GM21423 (cell line): ENCODE measurements around the gene TOMM7.
"Not testable (repeated sequence)": the region's sequence is repeated elsewhere in the genome, so short reads cannot be mapped to it uniquely, and the experiment has no call there.

ENCODE experiments used
- ATAC-seq: cut with Tn5 transposase; IDR thresholded peaks from one replicate; pipeline ENCODE4 v1.9.1; 2021; ENCODE audit warnings: mild to moderate bottlenecking, moderate library complexity; ENCODE audit not compliant: unreplicated experiment

The TOMM7 gene

DNA sequence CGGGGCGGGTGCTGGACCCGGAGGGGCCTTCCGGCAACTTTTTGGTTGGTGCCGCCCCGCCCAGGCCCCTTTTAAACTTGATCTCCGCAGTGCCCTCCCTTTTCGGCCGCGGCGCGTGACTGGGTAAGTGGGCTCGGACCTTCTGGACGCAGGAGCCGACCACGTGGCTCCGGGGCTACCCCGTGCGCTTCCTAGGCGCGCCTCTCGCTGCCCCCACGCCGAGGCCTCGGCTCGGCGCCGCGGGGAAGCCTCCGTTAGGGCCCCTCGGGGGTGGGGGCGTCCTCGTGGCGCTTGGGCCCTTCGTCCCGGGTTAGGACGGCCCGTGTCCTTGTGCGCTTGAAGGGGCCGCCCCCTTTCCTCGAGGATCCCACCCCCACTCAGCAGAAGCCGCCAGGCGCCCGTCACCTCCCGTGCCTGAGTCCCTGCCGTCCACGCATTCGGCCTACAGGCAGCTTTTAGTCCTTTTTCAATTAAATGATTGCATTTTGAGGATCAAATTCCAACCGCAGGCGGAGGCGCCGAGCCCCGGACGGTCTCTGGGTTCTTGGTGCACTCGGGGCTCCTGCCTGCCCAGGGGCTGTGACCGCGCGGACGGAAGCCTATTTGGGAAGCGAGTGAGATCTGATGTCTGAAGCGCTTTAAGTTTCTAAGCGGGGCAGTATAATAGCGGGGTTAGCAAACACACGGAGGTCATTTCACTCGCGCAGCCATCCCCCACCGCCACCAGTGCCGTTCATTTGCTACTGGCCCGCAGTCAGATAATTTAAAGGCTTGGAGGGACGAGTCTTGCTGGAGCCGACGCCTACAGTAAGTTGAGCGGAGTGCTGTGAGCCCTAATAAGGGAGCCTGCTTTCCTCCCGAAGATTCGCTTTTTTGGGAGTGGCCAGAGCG lies 31.8 kb upstream of the TOMM7 start:
- ATAC-seq: peak; percentile 85

DNA sequence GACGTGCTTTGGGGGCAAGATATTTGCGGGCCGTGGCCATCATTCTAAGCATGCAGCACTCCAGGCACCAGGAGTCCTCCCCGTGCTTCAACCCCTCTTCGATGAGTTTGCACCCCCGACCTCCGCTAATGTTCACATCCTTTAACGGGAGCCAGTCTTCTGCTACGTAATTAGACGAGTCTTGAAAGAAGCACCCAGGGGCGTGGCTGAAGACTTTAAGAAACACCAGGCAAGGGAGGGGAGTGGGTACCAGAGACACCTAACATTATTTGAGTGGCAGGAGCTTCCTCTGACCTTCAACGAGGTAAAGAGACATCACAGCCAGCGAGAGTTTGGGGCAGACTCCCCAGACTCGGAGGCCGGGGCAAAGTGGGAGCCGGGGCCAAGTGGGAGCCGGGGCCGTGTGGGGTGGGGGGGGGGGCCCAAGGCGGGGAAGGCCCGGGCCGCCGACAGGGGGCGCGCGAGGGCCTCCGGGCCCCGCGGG lies 31.1 kb upstream of the TOMM7 start:
- peak; percentile 20 for ATAC-seq

DNA sequence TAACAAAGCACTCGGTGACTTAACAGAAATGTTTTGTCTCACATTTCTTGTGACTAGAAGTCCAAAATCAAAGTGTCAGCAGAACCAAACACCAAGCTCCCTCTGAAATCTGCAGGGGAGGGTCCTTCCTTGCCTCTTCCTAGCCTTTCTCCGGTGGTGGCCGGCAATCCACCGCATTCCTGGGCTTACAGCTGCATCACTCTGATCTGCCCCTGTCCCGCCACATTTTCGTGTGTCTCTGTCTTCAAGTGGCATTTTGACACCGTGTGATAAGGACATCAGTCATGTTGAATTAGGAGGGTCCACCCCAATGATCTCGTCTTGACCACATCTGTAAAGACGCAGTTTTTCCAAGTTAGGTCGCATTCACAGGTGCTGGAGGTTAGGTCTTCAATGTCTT lies 30.5 kb upstream of the TOMM7 start:
- ATAC-seq: no peak

DNA sequence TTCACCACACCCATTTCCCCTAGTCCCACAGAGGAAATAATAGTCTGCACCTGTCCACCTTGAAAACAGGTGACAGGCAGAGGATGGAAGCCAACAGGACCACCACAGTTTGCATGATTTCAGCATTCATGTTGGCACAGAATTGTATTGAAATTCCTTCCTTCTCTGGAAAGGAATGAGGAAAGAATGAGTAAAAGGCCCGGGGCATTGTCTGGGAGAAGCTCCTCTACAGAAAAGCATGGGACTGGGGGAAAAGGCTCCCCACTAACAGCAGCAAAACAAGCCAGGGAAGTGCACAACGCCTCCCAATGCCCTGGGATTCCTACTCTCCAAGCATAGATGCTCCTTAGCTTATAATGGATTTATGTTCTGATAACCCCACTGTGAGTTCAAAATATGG lies 28.5 kb upstream of the TOMM7 start:
- no peak for ATAC-seq

DNA sequence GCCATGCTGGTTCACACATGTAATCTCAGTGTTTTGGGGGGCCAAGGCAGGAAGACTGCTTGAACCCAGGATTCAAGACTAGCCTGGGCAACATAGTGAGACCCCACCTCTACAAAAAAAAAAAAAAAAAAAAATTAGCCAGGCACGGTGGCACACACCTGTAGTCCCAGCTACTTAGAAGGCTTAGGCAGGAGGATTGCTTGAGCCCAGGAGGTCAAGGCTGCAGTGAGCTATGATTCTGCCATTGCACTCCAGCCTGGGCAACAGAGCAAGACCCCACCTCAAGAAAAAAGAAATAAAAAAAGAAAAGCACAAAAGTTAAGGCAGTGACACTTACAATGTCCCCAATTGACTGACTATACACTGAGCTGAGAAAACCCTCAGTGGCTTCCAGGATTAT lies 27.7 kb upstream of the TOMM7 start:
- ATAC-seq: not testable (repeated sequence)

DNA sequence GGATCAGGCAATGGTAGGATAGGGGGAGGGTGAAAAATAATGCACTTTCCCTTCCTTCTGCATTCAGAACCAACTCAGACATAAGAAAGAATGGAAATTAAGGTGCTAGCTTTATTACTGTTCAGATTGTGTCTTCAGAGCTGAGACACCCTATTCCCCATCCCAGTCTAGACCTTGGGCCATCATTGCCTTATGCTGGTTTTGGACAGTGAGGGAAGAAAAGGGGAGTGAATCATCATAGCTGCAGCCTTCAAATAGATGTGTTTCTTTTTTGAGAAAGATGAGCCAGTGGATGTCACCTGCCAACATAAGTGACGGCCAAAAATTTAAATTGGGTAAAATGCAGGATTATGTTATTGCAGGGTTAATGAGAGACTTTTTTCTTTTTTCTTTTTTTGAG lies 27.0 kb upstream of the TOMM7 start:
- ATAC-seq: no peak

DNA sequence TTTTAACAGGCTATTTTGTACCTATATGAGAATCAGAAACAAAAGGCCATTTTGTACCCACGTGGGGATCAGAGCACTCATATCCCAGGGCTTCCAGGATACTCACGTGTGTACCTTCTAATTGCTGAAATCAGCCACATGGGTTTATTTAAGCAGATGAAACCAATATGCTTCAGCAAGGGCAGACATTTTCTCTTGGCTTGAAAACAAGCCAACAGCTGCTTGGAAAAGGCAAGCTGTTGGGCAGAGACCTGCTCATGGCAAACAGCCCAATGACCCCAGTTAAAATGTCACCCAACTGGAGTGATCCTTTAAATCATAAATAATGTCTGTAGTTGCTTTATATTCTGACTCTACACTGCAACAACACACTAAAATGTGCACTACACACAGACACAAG lies 26.5 kb upstream of the TOMM7 start:
- ATAC-seq: no peak

DNA sequence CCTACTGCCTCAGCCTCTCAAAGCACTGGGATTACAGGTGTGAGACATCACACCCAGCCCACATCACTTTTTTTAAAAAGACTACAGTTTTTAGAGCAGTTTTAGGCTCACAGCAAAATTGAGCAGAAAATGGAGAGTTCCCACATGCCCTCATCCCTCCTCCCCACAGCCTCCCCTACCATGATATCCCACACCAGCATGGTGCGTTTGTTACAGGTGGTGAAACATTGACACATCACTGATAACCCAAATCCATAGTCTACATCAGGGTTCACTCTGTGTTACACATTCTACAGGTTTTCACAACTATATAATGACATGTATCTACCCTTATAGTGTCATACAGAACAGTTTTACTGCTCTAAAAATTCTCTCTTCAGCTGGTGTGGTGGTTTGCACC lies 24.3 kb upstream of the TOMM7 start:
- ATAC-seq: no peak

DNA sequence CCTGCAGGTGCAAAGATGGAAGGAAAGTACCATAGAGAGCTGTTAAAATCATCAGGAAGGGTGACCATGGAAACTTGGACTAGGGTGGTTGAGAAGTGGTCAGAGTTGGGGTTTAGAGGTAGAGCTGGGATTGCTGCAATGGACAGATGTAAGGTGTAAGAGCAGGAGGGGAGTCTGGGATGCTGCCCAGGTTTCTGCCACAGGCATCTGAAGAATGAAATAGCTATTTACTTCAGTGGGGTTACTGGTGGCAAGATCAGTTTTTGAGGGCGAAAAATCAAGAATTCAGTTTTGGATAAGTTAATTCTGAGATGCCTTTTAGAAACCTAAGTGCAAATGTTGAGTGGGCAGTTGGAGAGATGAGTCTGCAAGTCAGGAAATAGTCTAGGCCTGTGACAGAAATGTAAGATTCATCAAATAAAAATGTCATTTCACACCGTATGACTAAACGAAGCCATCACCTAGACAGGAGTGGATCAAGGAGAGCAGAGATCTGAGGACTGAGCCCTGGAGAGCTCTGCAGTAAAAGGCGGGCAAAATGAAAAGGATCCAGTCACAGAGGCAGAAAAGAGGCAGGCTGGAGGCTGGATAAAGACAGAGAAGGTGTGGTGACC lies 22.7 kb upstream of the TOMM7 start:
- ATAC-seq: no peak

DNA sequence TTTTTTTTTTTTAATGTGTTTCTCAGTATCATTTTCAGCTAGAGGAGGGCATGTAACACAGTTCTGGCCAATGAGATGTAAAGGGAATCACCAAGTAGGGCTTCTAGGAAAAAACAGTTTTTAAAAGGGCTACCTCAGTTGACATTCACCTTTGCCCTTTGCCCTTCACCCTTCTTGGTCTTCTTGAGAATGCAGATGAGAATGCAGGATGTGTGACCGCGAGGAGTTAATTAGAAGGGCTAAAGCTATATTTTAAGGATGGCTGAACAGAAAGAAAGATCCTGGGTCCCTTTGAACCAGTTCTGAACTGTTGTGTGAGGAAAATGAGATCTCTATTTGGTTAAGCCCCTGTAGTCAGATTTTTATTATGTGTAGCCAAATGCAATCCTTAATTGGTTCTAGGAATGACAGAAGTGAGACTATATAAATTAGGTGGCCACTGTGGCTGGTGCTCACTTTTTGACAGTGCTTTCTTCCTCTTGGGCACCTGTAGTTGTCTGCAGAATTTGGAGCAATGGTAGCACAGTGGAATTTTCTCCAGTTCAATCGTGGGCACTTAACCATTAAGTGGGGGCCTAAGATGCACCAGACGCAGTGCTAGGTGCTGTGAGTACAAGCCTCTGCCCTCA lies 21.1 kb upstream of the TOMM7 start:
- no peak for ATAC-seq

DNA sequence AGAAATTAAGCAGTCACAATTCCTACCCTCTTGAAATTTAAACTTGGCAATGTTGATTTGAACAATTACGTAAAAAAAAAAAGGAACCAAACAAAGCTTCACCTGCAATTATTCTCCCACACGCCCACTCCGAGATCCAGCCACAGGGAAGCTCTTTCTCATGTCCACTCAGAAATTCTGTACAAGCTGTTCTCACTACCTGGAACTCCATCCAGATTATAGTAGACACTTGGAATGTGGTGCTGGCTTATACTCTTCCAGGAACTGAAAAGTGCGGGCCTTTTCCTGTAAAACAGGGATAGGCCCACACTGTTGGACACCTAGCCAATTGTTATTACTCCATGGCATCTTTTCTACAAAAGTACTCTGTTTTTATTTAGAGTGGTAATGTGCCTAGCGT lies 20.3 kb upstream of the TOMM7 start:
- ATAC-seq: no peak

DNA sequence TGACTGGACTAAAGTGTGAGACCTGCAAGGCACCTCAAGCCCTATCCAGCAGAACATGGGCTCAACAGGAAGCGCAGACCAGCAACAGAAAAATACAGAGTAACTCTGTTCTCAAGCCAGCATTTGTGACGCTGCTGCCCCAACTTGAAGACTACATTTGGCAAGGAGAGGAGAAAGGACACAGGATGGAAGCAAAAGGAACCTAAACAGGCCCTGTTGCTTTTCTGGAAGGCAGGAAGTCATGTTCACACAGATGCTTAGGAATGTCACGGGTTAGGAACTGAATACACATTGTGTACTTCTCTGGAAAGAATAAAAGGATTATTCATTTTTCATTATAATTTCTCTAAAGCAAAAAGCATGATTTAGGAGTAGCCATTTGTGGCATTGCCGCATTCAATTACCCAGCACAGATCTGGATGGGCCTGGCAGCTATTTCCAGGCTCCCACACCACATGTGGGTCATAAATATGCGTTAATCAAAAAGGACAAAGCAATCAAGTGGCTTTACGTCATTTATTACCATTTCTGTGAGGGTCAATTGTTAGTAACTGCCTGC lies 19.8 kb upstream of the TOMM7 start:
- ATAC-seq: no peak

DNA sequence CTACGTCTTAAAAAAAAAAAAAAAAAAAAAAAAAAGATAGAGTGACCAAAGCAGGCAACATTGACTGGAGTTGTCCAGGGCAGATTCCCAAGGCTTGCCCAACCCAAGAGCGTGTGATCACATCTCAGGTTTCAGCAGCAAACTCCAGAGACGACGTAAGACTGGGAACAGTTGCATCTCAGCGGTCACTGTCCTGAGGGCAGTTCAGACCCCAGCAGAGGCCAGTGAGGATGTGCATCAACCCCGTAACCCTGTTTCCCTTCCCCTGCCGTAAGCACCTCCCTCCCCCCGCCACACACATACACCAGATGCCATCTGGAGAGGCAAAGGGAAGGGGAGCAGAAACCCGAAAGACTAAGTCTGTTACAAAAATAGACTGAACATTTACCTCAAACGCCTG lies 19.3 kb upstream of the TOMM7 start:
- ATAC-seq: no peak

DNA sequence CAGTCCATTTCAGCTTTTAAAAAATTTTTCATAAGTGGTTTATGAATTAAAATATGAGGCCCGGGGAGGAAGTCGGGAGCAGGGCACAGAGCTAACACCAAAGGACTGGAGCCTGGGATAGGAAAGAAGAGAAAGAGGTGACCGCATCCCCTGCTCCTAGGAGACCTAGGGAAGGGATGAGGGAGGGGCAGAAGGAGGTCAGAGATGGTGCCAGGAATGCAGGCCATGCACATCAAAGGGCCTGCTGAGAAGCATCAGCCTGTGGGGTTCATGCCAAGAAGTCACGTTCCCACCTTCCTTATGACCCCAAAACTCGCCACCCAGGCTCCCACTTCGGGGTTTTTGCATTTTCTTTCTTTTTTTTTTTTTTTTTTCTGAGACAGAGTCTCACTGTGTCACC lies 14.7 kb upstream of the TOMM7 start:
- no peak for ATAC-seq

DNA sequence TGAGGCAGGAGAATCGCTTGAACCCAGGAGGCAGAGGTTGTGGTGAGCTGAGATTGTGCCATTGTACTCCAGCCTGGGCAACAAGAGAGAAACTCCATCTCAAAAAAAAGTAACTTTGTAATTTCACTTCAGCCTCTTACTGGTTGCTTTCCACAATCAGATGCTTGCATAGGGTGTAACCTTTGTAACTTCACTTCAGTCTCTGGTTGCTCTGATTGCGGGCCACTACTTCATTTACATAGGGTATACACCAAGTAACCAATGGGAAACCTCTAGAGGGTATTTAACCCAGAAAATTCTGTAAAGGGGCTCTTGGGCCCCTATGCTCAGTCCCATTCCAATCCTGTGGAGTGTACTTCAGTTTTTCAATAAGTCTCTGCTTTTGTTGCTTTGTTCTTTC lies 13.9 kb upstream of the TOMM7 start:
- ATAC-seq: not testable (repeated sequence)

DNA sequence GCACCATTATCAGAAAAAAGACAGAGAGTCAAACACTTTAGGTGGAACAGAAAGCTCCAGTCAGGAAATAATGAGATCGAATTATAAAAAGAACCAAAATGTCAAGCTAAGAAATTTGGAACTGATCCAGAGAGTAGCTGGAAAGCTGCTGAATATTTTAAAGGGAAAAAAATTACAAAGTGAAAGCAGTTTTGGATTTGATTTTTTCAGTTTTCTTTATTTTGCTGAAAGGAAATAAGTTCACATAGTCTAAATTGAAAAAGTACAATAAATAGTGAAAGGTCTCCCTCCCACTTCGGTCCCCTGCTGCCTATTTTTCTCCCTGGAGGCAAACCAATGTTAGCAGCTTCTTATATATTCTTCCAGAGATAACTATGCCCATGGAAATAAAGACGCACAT lies 11.3 kb upstream of the TOMM7 start:
- no peak for ATAC-seq

DNA sequence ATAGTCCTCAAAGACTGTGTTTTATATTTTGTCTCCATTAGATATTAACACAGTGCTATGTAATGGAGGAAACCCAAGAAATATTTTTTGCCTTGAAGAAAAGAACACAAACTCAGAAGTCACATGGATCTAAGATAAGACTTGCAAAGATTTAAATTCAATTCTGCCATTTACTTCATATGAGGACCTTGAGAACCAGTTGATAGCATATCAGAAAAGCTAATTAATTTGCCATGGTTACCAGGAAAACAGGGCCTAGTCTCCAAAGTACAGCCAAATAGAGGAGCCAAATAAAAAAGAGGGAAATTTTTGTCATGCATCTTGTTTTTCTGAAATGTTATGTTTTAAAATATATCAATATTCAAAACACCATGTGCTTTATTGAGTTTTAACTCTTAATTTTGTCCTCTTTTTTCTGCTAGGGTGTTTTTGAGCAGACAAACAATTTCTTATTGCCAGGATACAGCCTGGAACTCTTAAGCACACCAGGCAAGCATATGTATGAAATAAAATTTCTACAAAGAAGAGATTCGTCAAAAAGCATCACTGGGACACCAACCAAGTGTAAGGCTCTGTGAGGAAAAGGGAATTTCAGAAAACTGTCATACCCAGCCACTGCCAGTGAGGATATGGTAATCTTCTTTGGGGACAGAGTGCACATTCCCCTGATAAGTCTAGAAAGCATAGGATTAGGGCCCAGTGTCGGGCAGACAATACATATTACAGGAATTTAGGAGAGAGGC lies 10.6 kb upstream of the TOMM7 start:
- no peak for ATAC-seq

DNA sequence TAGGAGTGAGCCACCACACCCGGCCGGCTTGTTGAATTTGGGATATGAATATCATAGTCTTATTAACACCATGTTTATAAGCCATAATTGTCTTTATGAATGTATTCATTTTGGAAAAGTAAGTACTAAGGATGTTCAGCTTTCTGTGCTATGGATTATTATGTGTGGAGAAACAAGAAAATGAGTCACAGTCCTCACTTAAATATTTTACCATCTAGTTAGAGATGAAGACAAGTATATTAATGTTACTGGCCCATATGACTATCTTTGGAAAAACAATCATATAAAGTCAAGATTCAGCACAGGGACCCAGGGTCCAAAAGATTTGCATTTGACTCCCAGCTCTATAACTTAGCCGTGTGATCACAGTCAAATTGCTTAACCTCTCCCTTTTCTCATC lies 9.8 kb upstream of the TOMM7 start:
- ATAC-seq: no peak

DNA sequence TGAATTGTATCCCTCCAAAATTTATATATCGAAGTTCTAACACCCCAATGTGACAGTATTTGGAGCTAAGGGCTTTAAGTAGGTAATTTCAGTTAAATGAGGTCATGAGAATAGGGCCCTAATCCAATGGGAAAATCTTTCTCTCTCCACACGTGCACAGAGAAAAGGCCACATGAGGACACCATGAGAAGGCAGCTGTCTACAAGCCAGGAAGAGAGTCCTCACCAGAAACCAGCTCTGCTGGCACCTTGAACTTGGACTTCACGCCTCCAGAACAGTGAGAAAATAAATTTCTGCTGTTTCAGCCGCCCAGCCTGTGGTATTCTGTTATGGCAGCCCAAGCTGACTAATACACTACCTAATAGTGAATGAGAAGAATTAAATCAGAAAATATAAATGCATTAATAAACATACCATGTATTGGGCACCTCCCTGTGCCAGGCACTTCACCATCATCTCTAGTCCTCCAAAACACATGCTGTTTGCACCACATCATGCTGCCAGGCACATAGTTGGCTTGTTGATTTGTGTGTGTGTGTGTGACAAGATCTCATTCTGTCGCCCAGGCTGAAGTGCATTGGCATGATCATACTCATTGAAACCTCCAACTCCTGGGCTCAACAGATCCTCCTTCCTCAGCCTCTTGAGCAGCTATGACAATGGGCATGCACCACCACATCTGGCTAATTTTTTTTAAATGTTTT lies 9.1 kb upstream of the TOMM7 start:
- no peak for ATAC-seq

DNA sequence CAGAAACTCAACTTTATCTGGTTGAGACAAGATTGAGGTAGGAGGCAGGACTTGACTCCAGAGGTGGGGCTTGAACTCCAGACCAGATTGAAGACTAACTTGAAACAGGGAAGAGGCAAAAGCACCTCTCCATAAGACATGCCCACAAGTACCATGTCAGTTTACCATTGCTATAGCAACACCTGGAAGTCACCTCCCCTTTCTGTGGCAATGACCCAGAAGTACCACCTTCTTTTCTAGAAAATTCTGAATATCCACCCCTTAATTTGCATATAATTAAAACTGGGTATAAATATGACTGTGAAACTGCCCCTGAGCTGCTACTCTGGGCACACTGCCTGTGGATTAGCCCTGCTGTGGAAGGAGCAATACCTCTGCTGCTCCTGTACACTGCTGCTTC lies 4.9 kb upstream of the TOMM7 start:
- no peak for ATAC-seq
